ENCODE measurements around the gene NRCAM.

Gene NRCAM

GRCh38 chr7:108425714-108426275, 30.4 kb downstream of the NRCAM start:
- no peak for DNase-seq (ENCODE audit: low spot score)

- DNase-seq (ENCODE audit: low spot score), result no peak
Observed at GRCh38 chr7:108424013-108424412, 32.2 kb downstream of the NRCAM start.

GRCh38 chr7:108423089-108423989, 32.9 kb downstream of the NRCAM start:
- DNase-seq (ENCODE audit: low spot score), result no peak

- DNase-seq (ENCODE audit: low spot score), result no peak
Observed at GRCh38 chr7:108421720-108422331, 34.4 kb downstream of the NRCAM start.

- no peak for DNase-seq (ENCODE audit: low spot score)
Observed at GRCh38 chr7:108419961-108420908, 36.0 kb downstream of the NRCAM start.

- DNase-seq (ENCODE audit: low spot score), result no peak
Observed at GRCh38 chr7:108418946-108419345, 37.3 kb downstream of the NRCAM start.

GRCh38 chr7:108417926-108418325, 38.3 kb downstream of the NRCAM start:
- DNase-seq (ENCODE audit: low spot score), result no peak

GRCh38 chr7:108417144-108417543, 39.1 kb downstream of the NRCAM start:
- no peak for DNase-seq (ENCODE audit: low spot score)

GRCh38 chr7:108415821-108416536, 40.3 kb downstream of the NRCAM start:
- peak; percentile 88 for DNase-seq (ENCODE audit: low spot score)

- peak; percentile 15 for DNase-seq (ENCODE audit: low spot score)
Observed at GRCh38 chr7:108415084-108415483, 41.2 kb downstream of the NRCAM start.

- no peak for DNase-seq (ENCODE audit: low spot score)
Observed at GRCh38 chr7:108413782-108414492, 42.3 kb downstream of the NRCAM start.

GRCh38 chr7:108413337-108413736, 42.9 kb downstream of the NRCAM start:
- no peak for DNase-seq (ENCODE audit: low spot score)

GRCh38 chr7:108409146-108409545, 47.1 kb downstream of the NRCAM start:
- DNase-seq (ENCODE audit: low spot score), result no peak

GRCh38 chr7:108408296-108408991, 47.8 kb downstream of the NRCAM start:
- no peak for DNase-seq (ENCODE audit: low spot score)

GRCh38 chr7:108407676-108408075, 48.6 kb downstream of the NRCAM start:
- DNase-seq (ENCODE audit: low spot score), result no peak

- no peak for DNase-seq (ENCODE audit: low spot score)
Observed at GRCh38 chr7:108406222-108406890, 49.9 kb downstream of the NRCAM start.

- no peak for DNase-seq (ENCODE audit: low spot score)
Observed at GRCh38 chr7:108404509-108405420, 51.5 kb downstream of the NRCAM start.

GRCh38 chr7:108403597-108404217, 52.5 kb downstream of the NRCAM start:
- DNase-seq (ENCODE audit: low spot score), result no peak

Measured in NAMALWA (cell line).